Measurements from ENCODE around the gene PLXNA4. TPM values are rescaled to one million over a fixed set of nuclear protein-coding genes. Genes with fewer than 3 reads are reported as not detected.

PLXNA4 gene
- total RNA-seq, 4 donors from 2014 or later, result 0.49 to 7.1 (median 2.0) TPM

DNA sequence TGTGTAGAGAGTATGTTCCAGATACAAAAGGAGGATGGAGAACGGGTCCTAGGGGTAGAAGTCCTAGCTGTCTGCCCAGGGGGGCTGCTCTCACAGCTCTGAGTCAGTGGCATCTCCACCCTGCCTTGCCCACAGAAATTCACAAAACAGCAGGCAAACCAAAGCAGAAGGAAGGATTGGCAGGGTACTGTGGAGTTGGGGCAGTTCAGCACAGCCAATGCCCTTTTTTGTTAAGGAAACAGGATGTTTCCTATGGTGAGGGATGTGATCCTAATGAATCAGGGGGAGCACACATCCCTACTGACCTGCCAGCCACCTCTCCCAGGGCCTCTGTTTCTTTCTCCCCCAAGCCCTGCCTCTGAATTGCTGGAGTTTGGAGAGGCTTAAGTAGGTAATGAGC lies 457.6 kb downstream of the PLXNA4 start:
- Histone ChIP-seq H3K4me1 (no peaks in the 10 kb centered on the region), H3K4me3 (no peak overlapping the region), H3K27me3 (peaks cover 0 to 41% (median 0%) of the 10 kb centered on the region in 4 donors), H3K9me3 (no peaks in the 10 kb centered on the region), H3K27ac (no peak overlapping the region), H3K36me3 (no peaks in the 10 kb centered on the region)
- TF ChIP-seq, protein P1, sequence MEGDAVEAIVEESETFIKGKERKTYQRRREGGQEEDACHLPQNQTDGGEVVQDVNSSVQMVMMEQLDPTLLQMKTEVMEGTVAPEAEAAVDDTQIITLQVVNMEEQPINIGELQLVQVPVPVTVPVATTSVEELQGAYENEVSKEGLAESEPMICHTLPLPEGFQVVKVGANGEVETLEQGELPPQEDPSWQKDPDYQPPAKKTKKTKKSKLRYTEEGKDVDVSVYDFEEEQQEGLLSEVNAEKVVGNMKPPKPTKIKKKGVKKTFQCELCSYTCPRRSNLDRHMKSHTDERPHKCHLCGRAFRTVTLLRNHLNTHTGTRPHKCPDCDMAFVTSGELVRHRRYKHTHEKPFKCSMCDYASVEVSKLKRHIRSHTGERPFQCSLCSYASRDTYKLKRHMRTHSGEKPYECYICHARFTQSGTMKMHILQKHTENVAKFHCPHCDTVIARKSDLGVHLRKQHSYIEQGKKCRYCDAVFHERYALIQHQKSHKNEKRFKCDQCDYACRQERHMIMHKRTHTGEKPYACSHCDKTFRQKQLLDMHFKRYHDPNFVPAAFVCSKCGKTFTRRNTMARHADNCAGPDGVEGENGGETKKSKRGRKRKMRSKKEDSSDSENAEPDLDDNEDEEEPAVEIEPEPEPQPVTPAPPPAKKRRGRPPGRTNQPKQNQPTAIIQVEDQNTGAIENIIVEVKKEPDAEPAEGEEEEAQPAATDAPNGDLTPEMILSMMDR (IDR thresholded peaks at IDR 0.05), result no peak
- no peak for TF ChIP-seq POLR2A (IDR thresholded peaks at IDR 0.05)
- 85 to 100% methylated on average over 1 of the region's 1 CpG for WGBS, 2 donors
- intact Hi-C loops (cut with DNase I), result no loop called here
- DNase-seq, result no peak

DNA sequence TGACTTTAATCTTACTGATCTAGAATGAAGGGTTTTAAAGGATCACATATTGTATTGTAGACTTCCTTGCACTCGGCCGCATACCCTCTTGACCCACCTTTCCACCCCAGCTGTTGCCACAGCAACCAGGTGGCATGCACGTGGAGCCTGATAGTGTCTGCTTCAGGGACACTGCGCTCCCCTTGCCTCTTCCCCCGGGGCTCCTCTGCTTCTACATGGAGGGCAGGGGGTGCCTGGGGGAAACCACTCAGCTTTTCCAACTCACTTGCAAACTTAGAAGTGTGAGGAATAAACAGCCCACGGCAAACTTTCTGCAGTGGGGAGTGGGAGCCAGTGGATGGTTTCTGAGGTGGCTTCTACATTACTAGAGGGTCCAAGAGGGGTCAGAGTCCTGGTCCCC lies 458.6 kb downstream of the PLXNA4 start:
- no peak for TF ChIP-seq POLR2A (IDR thresholded peaks at IDR 0.05)
- TF ChIP-seq, protein P1 (IDR thresholded peaks at IDR 0.05), result no peak
- DNase-seq, result no peak
- H3K9me3 ChIP-seq, result no peaks in the 10 kb centered on the region
- intact Hi-C loops (cut with DNase I), result no loop called here
- H3K36me3 ChIP-seq, result no peaks in the 10 kb centered on the region
- H3K27me3 ChIP-seq, result peaks cover 0 to 33% (median 0%) of the 10 kb centered on the region in 4 donors
- WGBS, 2 donors, result 65 to 70% methylated on average over 6 of the region's 6 CpGs
- H3K4me1 ChIP-seq, result no peaks in the 10 kb centered on the region
- H3K27ac ChIP-seq, result no peak overlapping the region
- no peak overlapping the region for H3K4me3 ChIP-seq

DNA sequence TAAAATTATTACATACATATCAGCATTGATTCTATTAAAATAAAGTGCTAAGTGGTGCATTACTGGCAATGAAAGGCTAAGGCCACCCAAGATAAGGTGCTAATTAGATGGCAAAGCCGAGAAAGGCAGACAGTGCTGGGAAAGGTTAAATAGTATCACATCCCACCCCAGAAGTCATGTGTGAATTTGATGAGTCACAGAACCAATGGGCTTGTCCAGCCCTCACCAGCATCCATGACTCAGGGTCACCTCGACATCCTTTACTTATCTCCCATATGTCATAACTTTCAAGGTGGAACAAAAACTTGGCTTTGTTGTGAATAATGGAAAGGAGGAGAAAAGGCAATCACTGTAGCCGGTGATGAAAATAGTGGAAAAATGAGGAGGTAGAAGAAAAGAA lies 459.1 kb downstream of the PLXNA4 start:
- Histone ChIP-seq H3K4me3 (no peak overlapping the region), H3K27ac (no peak overlapping the region), H3K9me3 (no peaks in the 10 kb centered on the region), H3K27me3 (peaks cover 0 to 28% (median 0%) of the 10 kb centered on the region in 4 donors), H3K4me1 (no peaks in the 10 kb centered on the region), H3K36me3 (no peaks in the 10 kb centered on the region)
- intact Hi-C loops (cut with DNase I), result no loop called here
- TF ChIP-seq POLR2A (IDR thresholded peaks at IDR 0.05), result no peak
- TF ChIP-seq, protein P1 (IDR thresholded peaks at IDR 0.05), result no peak
- WGBS, 2 donors, result 50 to 56% methylated on average over 3 of the region's 3 CpGs
- no peak for DNase-seq

DNA sequence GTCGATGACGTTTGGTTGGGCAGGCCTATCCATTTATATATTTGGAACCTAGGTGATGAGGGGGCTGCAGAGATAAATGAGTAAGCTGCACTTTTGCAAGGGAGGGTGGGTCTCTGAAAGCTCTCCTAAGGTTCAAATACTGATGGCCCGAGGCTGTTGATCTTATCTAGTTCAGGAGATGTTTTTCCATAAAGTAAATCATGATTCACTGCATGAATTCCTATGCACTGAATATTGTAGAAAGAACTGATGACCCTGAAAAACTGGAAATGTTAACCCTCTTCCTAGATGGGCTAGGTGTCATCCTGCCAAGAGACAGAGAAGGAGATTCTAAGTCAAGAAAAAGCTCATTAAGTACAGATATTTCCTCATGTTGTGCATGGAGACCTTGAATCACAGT lies 459.9 kb downstream of the PLXNA4 start:
- intact Hi-C loops (cut with DNase I), result no loop called here
- no peak for DNase-seq
- H3K9me3 ChIP-seq, result no peaks in the 10 kb centered on the region
- H3K27ac ChIP-seq, result no peak overlapping the region
- WGBS, 2 donors, result 80 to 86% methylated on average over 3 of the region's 3 CpGs
- no peak for TF ChIP-seq POLR2A (IDR thresholded peaks at IDR 0.05)
- TF ChIP-seq, protein P1 (IDR thresholded peaks at IDR 0.05), result no peak
- H3K4me3 ChIP-seq, result no peak overlapping the region
- no peaks in the 10 kb centered on the region for H3K4me1 ChIP-seq
- peaks cover 0 to 28% (median 0%) of the 10 kb centered on the region in 4 donors for H3K27me3 ChIP-seq
- no peaks in the 10 kb centered on the region for H3K36me3 ChIP-seq

DNA sequence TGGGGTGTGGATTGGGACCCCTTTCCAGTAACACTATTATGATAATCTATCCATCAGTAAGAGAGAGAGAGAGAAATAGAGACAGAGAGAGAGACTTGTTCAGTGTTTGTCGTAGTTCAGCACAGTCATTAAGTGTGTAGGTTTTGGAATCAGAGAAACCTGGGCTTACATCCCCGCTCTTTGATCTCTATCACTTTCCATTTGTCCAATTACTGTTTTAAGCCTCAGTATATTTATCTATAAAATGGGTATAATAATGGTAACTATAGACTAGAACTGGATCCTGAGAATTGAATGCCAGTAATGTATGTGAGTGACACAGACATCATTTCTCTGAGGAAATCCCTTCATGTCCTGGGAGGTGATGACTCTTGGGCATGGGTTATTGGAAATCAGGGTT lies 460.5 kb downstream of the PLXNA4 start:
- no peaks in the 10 kb centered on the region for H3K36me3 ChIP-seq
- no peak for DNase-seq
- peaks cover 0 to 28% (median 0%) of the 10 kb centered on the region in 4 donors for H3K27me3 ChIP-seq
- WGBS, 2 donors, result 86 to 96% methylated on average over 2 of the region's 2 CpGs
- H3K4me1 ChIP-seq, result no peaks in the 10 kb centered on the region
- intact Hi-C loops (cut with DNase I), result no loop called here
- no peak overlapping the region for H3K4me3 ChIP-seq
- H3K27ac ChIP-seq, result no peak overlapping the region
- TF ChIP-seq, protein P1 (IDR thresholded peaks at IDR 0.05), result no peak
- no peak for TF ChIP-seq POLR2A (IDR thresholded peaks at IDR 0.05)
- no peaks in the 10 kb centered on the region for H3K9me3 ChIP-seq
